ENCODE data around the gene LIPE. TPM values are rescaled to one million over a fixed set of nuclear protein-coding genes. Genes with fewer than 3 reads are reported as not detected.

LIPE gene
- total and polyA plus RNA-seq, 2 donors = 5.7 to 30.2 TPM

DNA sequence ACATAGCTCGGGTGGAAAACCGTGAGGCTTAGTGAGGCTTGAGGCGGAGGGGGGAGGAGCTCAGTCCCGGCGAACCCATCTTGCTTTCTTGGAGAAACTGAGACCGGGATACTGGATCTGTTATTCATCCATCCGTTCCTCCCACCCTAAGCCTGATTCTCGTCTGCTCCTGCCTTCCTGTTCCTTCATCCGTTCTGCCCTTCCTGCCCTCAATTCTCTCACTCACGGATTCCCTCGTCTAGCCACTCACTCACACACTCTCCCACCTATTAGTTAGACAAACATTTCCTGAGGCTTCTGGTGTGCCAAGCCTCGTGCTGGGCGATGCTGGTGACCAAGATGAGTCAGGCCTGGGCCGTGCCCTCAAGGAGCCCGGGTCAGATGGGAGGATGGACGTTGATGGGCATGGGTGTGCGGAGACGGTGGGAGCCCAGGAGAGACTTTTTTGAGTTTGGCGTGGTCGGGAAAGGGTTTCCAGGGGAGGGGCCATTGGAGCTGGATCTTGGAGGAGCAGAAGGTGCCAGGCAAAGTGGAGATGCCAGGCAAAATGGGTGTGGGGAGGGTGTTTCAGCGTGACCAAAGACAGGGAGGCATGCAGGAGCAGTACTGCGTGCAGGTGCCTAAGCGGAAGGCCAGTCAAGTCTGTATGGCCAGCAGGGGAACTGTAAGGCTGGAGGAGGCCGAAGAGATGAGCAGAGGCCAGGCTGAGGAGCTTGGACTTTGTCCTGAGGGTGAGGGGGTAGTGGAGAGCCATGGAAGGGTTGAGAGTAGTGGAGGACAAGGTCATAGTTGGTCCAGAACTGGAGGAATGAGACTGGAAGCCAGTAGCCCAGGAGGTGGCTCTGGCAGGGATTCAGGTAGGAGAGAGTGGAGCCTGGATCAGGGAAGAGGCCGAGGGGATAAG is 29.7 kb downstream of the LIPE start:
- Histone ChIP-seq H3K4me3 (ENCODE audit: low read depth, low read length) (peak overlapping the region; percentile 31), H3K36me3 (ENCODE audit: insufficient read depth) (no peaks in the 10 kb centered on the region), H3K27ac (ENCODE audit: low read depth) (no peak overlapping the region), H3K4me1 (ENCODE audit: insufficient read depth) (no peaks in the 10 kb centered on the region)
- no peak for DNase-seq (ENCODE audit: extremely low spot score)
- 23% methylated on average over 25 of the region's 25 CpGs for WGBS

DNA sequence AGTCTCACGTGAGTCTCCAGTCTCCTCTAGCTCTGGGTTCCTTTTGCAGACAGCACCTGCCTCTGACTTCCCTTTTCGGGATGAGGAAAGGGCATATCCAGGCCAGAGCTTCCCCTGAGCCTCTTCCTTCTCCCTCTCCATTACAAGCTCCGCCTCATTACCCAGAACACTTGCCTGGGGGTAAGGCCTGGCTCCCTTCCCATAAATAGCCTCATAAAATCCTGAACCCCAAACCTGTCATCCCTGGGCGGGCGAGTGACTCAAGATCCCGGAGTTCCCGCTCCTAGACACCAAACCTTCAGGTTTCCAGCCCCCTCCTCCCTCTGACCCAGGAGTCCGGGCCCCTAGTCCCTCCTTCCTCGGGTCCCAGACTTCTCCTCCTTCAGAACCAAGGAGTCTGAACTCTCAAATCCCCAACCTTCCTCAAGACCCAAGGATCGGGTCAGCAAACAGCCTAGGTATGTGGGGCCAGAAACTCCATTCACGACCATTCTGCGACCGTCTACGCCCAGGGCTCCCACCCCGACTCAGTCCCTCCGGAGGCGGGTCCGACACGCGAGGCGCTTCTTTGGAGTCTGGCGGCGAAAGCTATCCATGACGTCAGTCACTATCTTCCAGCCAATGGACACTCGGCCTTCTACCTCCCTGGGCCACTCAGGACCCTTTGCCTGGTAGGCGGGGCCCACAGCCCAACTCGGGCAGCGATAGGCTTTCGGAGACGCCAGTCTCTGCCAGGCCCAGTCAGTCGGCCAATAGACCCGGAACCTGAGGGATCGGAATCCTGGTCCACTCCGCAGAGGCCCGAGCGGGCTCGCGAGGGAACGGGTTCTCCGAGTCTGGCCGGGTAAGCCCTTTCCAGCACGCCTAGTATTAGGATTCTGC is 30.6 kb downstream of the LIPE start:
- peak overlapping the region; percentile 31 for H3K4me3 ChIP-seq (ENCODE audit: low read depth, low read length)
- H3K36me3 ChIP-seq (ENCODE audit: insufficient read depth) = no peaks in the 10 kb centered on the region
- H3K4me1 ChIP-seq (ENCODE audit: insufficient read depth) = no peaks in the 10 kb centered on the region
- no peak overlapping the region for H3K27ac ChIP-seq (ENCODE audit: low read depth)
- peak; percentile 97 for DNase-seq (ENCODE audit: extremely low spot score)
- WGBS = 2% methylated on average over 42 of the region's 42 CpGs

DNA sequence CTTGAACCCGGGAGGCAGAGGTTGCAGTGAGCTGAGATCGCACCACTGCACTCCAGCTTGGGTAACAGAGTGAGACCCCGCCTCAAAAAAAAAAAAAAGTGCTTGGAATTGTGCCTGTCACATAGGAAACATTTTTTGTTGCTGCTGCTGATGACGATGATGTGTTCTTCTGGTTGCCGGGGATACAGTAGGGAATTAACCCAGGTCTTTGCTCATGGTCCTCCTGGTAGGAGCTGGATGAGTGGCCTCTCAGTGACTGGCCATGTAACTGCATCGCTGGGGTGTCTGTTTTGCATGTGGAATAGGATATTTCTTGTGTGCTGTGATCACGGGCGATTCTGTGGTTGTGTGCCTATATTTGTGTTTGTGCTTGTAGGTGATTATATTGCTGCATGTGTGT is 32.4 kb downstream of the LIPE start:
- H3K4me3 ChIP-seq (ENCODE audit: low read depth, low read length) = no peak overlapping the region
- no peaks in the 10 kb centered on the region for H3K4me1 ChIP-seq (ENCODE audit: insufficient read depth)
- WGBS = 82% methylated on average over 8 of the region's 8 CpGs
- no peak for DNase-seq (ENCODE audit: extremely low spot score)
- no peaks in the 10 kb centered on the region for H3K36me3 ChIP-seq (ENCODE audit: insufficient read depth)
- no peak overlapping the region for H3K27ac ChIP-seq (ENCODE audit: low read depth)

DNA sequence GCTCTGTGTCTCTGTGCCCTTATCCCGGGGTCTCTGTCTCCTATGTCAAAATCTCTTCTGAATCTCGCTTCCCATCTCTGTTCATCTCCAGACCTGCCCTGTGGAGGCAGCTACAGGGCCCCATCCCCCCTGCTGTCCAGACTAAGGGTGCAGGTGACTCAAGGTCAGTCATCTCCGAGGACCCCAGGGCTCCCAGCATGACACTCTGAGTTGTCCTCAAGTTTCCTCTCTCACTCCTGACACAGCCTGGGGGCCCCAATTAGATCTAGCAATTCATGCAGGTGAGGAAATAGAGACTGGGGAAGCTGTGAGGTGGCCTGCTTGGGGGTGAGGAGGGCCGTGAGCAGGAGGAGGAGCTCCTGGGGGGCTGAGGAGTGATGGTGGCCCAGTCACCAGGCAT is 35.0 kb downstream of the LIPE start:
- Histone ChIP-seq H3K36me3 (ENCODE audit: insufficient read depth) (no peaks in the 10 kb centered on the region), H3K4me3 (ENCODE audit: low read depth, low read length) (no peak overlapping the region), H3K27ac (ENCODE audit: low read depth) (no peak overlapping the region), H3K4me1 (ENCODE audit: insufficient read depth) (no peaks in the 10 kb centered on the region)
- 75% methylated on average over 4 of the region's 4 CpGs for WGBS
- no peak for DNase-seq (ENCODE audit: extremely low spot score)

DNA sequence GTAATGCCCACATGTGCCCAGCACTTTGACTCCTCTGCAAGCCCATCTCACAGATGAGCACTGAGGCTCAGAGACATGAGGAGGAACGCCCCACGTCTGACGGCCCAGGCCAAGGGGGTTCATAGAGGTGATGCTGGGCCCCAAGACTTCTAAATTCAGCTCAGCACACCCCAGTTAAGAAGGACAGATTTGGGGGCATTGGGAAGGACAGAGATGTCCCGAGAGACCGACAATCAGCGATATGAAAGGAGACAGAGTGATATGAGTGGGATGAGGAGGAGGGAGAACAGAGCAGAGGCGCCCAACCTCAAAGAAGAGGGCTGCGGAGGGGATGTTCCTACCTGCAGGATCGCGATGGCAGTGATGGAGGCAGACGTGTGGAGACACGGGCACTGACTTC is 37.3 kb downstream of the LIPE start, which contains the start of gene CNFN:
Gene CNFN (minus strand): TSS at position 399 of the 400 bp plus-strand sequence. CDS start 1,260 bp downstream, outside the sequence.
- Histone ChIP-seq H3K4me3 (ENCODE audit: low read depth, low read length) (no peak within 1 kb of the TSS), H3K4me1 (ENCODE audit: insufficient read depth) (peaks cover 1% of the 10 kb centered on the region)
- 51% methylated on average over 12 of the region's 12 CpGs for WGBS

DNA sequence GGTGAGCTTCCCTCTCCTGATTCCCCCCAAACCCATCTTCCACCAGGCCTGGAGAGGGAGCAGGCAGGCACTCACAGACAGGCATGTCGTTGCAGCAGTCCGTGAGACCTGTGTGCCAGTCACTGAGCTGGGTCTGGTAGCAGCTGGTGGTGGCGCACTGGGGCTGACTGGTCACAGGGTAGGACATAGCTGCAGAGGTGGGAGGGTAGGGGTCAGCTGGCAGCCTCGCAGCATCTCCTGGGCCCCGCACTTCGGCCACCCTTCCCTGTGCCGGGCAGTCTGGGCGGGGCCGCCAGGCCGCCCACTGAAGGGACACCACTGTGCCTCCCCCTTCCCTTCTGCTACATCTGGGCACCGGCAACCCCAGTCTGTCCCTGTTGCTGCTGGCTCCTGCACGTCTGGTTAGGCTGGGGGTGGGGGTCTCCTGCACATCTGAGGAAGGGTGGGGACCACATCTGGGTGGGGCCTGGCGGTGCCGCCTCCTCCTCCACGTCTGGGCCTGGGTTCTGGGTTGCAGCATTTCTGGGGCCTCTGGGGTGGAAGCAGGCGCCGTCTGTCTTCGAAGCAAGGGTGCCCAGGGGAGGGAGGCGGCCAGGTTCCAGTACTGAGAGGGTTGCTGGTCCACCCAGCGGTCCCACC is 38.2 kb downstream of the LIPE start:
- no peak overlapping the region for H3K4me3 ChIP-seq (ENCODE audit: low read depth, low read length)
- WGBS = 73% methylated on average over 20 of the region's 20 CpGs
- H3K27ac ChIP-seq (ENCODE audit: low read depth) = no peak overlapping the region
- H3K4me1 ChIP-seq (ENCODE audit: insufficient read depth) = peaks cover 1% of the 10 kb centered on the region
- DNase-seq (ENCODE audit: extremely low spot score) = no peak
- H3K36me3 ChIP-seq (ENCODE audit: insufficient read depth) = no peaks in the 10 kb centered on the region

More for the DNA sequence above, 37.3 kb downstream of the LIPE start, which contains the start of gene CNFN:
- Histone ChIP-seq H3K27ac (ENCODE audit: low read depth) (no peak within 1 kb of the TSS), H3K36me3 (ENCODE audit: insufficient read depth) (no peaks in the 10 kb centered on the region)
- DNase-seq (ENCODE audit: extremely low spot score) = no peak

DNA sequence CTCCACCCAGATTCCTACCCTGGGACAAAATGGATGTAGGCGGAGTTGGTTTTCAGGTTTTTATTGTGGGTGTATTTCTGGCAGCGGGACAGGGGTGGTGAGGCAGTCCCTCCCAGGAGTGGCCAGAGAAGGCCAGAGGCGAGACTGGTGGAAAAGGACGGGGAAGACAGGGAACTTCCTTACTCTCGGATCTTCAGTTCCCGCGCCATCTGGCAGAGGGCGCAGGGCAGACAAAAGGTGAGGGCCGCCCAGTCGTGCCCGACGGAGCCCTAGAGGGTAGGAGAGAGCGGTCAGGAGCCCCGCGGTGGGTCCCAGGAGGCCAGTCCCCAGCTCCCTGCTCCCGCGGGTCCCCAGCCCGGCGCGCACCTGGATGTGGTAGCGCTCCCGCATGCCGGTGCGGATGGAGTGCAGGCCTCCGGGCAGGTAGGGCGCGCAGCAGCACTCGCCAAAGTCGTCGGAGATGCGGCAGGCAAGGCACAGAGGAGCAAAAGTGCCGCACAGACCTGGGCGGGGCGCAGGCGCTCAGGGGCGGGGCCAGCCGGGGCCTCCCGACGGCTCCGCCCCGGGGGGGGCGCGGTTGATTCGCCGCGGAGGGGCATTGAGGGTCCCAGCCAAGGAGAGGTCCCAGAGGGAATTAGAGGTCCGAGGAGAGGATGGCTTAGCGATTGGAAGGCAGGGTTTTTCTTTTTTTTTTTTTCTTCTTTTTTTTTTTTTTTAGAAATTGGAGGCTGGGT is 40.0 kb downstream of the LIPE start:
- no peak for DNase-seq (ENCODE audit: extremely low spot score)
- no peaks in the 10 kb centered on the region for H3K36me3 ChIP-seq (ENCODE audit: insufficient read depth)
- WGBS = 1% methylated on average over 48 of the region's 48 CpGs
- peaks cover 1% of the 10 kb centered on the region for H3K4me1 ChIP-seq (ENCODE audit: insufficient read depth)
- no peak overlapping the region for H3K27ac ChIP-seq (ENCODE audit: low read depth)
- H3K4me3 ChIP-seq (ENCODE audit: low read depth, low read length) = peak overlapping the region; percentile 38

DNA sequence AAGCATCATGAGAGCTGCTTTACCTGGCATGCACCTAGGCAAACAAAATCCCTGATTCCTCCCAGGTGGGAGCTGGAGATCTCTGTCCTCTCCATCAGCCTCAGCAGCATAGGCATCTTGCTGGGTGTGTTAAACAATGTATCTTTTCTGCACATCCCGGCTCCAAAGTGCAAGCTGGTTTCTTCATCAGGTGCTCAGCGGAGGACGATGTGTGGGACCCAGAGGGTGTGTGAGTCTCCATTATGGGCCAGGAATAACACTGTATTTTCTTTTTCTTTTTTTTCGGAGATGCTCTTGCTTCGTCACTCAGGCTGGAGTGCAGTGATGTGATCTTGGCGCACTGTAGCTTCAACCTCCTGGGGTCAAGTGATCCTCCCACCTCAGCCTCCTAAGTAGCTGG is 47.0 kb downstream of the LIPE start:
- no peak for DNase-seq (ENCODE audit: extremely low spot score)
- Histone ChIP-seq H3K27ac (ENCODE audit: low read depth) (no peak overlapping the region), H3K4me1 (ENCODE audit: insufficient read depth) (no peaks in the 10 kb centered on the region), H3K36me3 (ENCODE audit: insufficient read depth) (no peaks in the 10 kb centered on the region), H3K4me3 (ENCODE audit: low read depth, low read length) (no peak overlapping the region)
- 80% methylated on average over 6 of the region's 6 CpGs for WGBS

DNA sequence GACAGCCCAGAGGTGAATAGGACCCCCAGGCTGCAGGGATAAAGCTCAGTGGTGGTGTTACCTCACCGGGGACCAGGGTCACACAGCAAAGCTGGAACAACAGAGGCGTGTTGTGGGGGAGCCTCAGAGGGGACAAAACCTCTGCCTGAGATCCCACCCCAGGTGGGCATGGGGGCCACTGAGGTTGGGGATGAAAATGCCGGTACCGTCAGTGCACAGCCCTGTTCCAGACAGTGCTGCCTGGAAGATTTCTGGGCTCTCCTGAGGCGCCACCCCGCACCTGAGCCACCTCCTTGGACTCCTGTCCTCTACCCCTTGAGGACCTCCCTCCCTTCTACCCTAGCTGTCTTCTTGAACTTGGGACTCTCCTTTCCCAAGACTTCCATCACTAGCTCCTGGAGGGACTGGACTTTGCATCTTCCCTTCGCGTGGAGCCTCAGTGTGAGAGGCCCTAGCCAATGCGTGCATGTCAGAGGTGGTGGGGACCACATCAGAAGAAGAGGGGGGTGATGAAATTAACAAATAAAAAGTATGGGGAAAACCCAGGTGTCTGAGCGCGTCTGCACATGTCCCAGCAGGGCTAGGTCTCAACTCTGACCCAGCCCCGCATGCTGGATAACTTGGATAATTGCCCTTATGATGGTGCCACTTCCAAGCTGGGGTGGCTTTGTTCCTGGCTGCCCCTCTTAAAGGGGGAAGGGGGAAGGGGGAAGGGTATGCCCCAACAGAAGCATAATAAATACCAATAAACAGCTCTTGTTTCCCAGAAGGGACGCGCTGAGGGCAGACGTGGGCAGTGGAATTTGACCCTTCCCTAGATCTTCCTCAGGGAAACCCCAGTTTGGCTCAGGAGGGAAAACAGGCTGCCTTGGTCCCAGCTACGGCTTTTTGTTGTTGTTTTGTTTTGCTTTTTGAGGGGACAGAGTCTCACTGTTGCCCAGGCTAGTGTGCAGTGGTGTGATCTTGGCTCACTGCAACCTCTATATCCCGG is 48.7 kb downstream of the LIPE start:
- 74% methylated on average over 17 of the region's 17 CpGs for WGBS
- no peak for DNase-seq (ENCODE audit: extremely low spot score)
- H3K36me3 ChIP-seq (ENCODE audit: insufficient read depth) = no peaks in the 10 kb centered on the region
- H3K4me1 ChIP-seq (ENCODE audit: insufficient read depth) = no peaks in the 10 kb centered on the region
- H3K27ac ChIP-seq (ENCODE audit: low read depth) = no peak overlapping the region
- no peak overlapping the region for H3K4me3 ChIP-seq (ENCODE audit: low read depth, low read length)

DNA sequence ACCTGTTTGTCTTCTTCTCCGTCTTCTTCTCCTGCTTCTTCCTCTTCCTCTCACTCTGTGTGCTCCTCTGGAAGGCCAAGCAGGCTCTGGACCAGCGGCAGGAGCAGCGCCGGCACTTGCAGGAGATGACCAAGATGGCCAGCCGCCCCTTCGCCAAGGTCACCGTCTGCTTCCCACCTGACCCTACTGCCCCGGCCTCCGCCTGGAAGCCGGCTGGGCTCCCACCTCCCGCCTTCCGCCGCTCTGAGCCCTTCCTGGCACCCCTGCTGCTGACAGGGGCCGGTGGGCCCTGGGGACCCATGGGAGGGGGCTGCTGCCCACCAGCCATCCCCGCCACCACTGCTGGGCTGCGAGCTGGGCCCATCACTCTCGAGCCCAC is 51.0 kb downstream of the LIPE start:
- no peaks in the 10 kb centered on the region for H3K36me3 ChIP-seq (ENCODE audit: insufficient read depth)

DNA sequence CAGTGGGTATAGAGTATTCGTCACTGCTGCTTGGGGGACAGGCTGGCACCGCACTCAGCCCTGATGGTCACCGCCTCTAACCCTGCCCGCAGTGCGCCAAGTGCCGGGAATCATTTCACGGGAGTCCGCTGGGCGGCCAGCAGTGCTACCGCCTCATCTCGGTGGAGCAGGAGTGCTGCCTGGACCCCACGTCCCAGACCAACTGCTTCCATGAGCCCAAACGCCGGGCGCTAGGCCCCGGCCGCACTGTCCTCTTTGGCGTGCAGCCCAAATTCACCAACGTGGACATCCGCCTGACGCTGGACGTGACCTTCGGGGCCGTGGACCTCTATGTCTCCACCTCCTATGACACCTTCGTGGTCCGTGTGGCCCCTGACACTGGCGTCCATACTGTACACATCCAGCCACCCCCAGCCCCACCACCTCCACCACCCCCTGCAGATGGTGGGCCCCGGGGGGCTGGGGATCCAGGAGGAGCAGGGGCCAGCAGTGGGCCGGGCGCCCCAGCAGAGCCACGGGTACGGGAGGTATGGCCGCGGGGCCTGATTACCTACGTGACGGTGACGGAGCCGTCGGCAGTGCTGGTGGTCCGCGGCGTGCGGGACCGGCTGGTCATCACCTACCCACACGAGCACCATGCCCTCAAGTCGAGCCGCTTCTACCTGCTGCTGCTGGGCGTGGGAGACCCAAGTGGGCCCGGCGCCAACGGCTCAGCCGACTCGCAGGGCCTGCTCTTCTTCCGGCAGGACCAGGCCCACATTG is 51.6 kb downstream of the LIPE start:
- Histone ChIP-seq H3K4me1 (ENCODE audit: insufficient read depth) (no peaks in the 10 kb centered on the region), H3K27ac (ENCODE audit: low read depth) (no peak overlapping the region), H3K4me3 (ENCODE audit: low read depth, low read length) (no peak overlapping the region), H3K36me3 (ENCODE audit: insufficient read depth) (no peaks in the 10 kb centered on the region)
- DNase-seq (ENCODE audit: extremely low spot score) = no peak
- whole genome bisulfite sequencing = 92% methylated on average over 54 of the region's 54 CpGs

More for the DNA sequence above, 51.0 kb downstream of the LIPE start:
- no peak for DNase-seq (ENCODE audit: extremely low spot score)
- Histone ChIP-seq H3K4me1 (ENCODE audit: insufficient read depth) (no peaks in the 10 kb centered on the region), H3K27ac (ENCODE audit: low read depth) (no peak overlapping the region), H3K4me3 (ENCODE audit: low read depth, low read length) (no peak overlapping the region)
- 96% methylated on average over 17 of the region's 17 CpGs for WGBS
